Measurements from ENCODE around the gene KCNQ1.
A peak's percentile ranks its signal among the peaks of the same experiment; 100 is the strongest.

Gene KCNQ1

GRCh38 chr11:2551131-2551530, 106.3 kb downstream of the KCNQ1 start:
- peaks cover 4% of the 10 kb centered on the region for H3K4me1 ChIP-seq (ENCODE audit: control insufficient read depth, insufficient read depth, low read depth, low read length)
- H3K23ac ChIP-seq (ENCODE audit: low read length in 2 of 2): no peak overlapping the region
- no peak overlapping the region for H2BK120ac ChIP-seq (ENCODE audit: low read depth, low read length)
- H2AK5ac ChIP-seq (ENCODE audit: low read length, severe bottlenecking): no peak overlapping the region
- H2BK12ac ChIP-seq (ENCODE audit: low read length in 2 of 2): no peak overlapping the region
- 64% methylated on average over 12 of the region's 12 CpGs for WGBS
- H3K27ac ChIP-seq (ENCODE audit: low read length, poor library complexity, severe bottlenecking): no peak overlapping the region
- no peak overlapping the region for H4K8ac ChIP-seq (ENCODE audit: low read length)
- no peaks in the 10 kb centered on the region for H3K36me3 ChIP-seq (ENCODE audit: control insufficient read depth in 1 of 2, insufficient read depth in 2 of 2, low read depth in 1 of 2, low read length in 2 of 2)
- H2AFZ ChIP-seq (ENCODE audit: low read depth, low read length): no peak overlapping the region
- H3K4ac ChIP-seq (ENCODE audit: low read depth in 1 of 2, low read length in 2 of 2): no peak overlapping the region
- no peaks in the 10 kb centered on the region for H3K79me1 ChIP-seq (replicated peaks; ENCODE audit: low read length, poor library complexity, severe bottlenecking)
- no peak overlapping the region for H2BK15ac ChIP-seq (ENCODE audit: low read depth, poor library complexity, severe bottlenecking)
- H3K27me3 ChIP-seq (ENCODE audit: control insufficient read depth in 1 of 2, insufficient read depth in 1 of 2, low read length in 2 of 2): peaks cover 0 to 44% of the 10 kb centered on the region in 2 experiments
- H3K18ac ChIP-seq (ENCODE audit: low read depth in 1 of 2, low read length in 2 of 2): no peak overlapping the region
- no peak overlapping the region for H3K9ac ChIP-seq (ENCODE audit: low read length)
- no peak overlapping the region for H3K4me3 ChIP-seq (ENCODE audit: insufficient read depth in 1 of 2, low read depth in 1 of 2, low read length in 2 of 2)
- no peak overlapping the region for H2BK5ac ChIP-seq (ENCODE audit: low read depth, low read length, poor library complexity, severe bottlenecking)
- H3K4me2 ChIP-seq (ENCODE audit: low read length, poor library complexity, severe bottlenecking): no peak overlapping the region
- H3K14ac ChIP-seq (ENCODE audit: low read length in 2 of 2): no peak overlapping the region
- no peak overlapping the region for H4K91ac ChIP-seq (ENCODE audit: low read length)
- no peaks in the 10 kb centered on the region for H3K9me3 ChIP-seq (ENCODE audit: control insufficient read depth, low read length)
- DNase-seq: peak; percentile 25

DNA sequence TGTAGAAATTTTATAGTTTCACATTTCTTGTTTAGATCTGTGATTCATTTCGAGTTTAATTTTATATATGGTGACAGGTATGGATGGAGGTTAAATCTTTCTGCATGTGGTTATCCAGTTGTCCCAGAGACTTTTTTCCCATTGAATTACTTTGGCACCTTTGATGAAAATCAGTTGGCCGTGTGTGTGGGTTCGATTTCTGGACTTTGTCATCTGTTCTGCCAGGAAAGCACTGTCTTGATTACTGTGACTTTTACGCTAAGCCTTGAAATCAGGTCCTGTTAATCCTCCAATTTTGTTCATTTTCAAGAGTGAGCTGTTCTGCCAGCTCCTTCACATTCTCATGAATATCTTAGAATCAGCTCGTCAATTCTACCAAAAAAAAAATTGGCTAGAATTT, 107.4 kb downstream of the KCNQ1 start:
- Histone ChIP-seq H3K27me3 (ENCODE audit: control insufficient read depth in 1 of 2, insufficient read depth in 1 of 2, low read length in 2 of 2) (peaks cover 0 to 52% of the 10 kb centered on the region in 2 experiments), H2BK5ac (ENCODE audit: low read depth, low read length, poor library complexity, severe bottlenecking) (no peak overlapping the region), H3K9me3 (ENCODE audit: control insufficient read depth, low read length) (no peaks in the 10 kb centered on the region), H3K4me2 (ENCODE audit: low read length, poor library complexity, severe bottlenecking) (no peak overlapping the region), H3K14ac (ENCODE audit: low read length in 2 of 2) (no peak overlapping the region), H3K79me1 (replicated peaks; ENCODE audit: low read length, poor library complexity, severe bottlenecking) (no peaks in the 10 kb centered on the region), H2BK120ac (ENCODE audit: low read depth, low read length) (no peak overlapping the region), H2BK15ac (ENCODE audit: low read depth, poor library complexity, severe bottlenecking) (no peak overlapping the region), H2BK12ac (ENCODE audit: low read length in 2 of 2) (no peak overlapping the region), H2AK5ac (ENCODE audit: low read length, severe bottlenecking) (no peak overlapping the region), H4K8ac (ENCODE audit: low read length) (no peak overlapping the region), H3K4me3 (ENCODE audit: insufficient read depth in 1 of 2, low read depth in 1 of 2, low read length in 2 of 2) (no peak overlapping the region), H3K4me1 (ENCODE audit: control insufficient read depth, insufficient read depth, low read depth, low read length) (peaks cover 4% of the 10 kb centered on the region), H3K36me3 (ENCODE audit: control insufficient read depth in 1 of 2, insufficient read depth in 2 of 2, low read depth in 1 of 2, low read length in 2 of 2) (no peaks in the 10 kb centered on the region), H4K91ac (ENCODE audit: low read length) (no peak overlapping the region), H3K9ac (ENCODE audit: low read length) (no peak overlapping the region), H2AFZ (ENCODE audit: low read depth, low read length) (no peak overlapping the region), H3K23ac (ENCODE audit: low read length in 2 of 2) (no peak overlapping the region), H3K27ac (ENCODE audit: low read length, poor library complexity, severe bottlenecking) (no peak overlapping the region), H3K4ac (ENCODE audit: low read depth in 1 of 2, low read length in 2 of 2) (no peak overlapping the region), H3K18ac (ENCODE audit: low read depth in 1 of 2, low read length in 2 of 2) (no peak overlapping the region)
- no peak for DNase-seq
- WGBS: 73% methylated on average over 5 of the region's 5 CpGs

GRCh38 chr11:2553198-2553597, 108.4 kb downstream of the KCNQ1 start:
- H3K23ac ChIP-seq (ENCODE audit: low read length in 2 of 2): no peak overlapping the region
- WGBS: no CpG with 5 or more reads among the region's 2 CpGs
- H3K9ac ChIP-seq (ENCODE audit: low read length): no peak overlapping the region
- no peak overlapping the region for H3K4me2 ChIP-seq (ENCODE audit: low read length, poor library complexity, severe bottlenecking)
- no peaks in the 10 kb centered on the region for H3K9me3 ChIP-seq (ENCODE audit: control insufficient read depth, low read length)
- H3K27ac ChIP-seq (ENCODE audit: low read length, poor library complexity, severe bottlenecking): no peak overlapping the region
- H3K27me3 ChIP-seq (ENCODE audit: control insufficient read depth in 1 of 2, insufficient read depth in 1 of 2, low read length in 2 of 2): peaks cover 0 to 54% of the 10 kb centered on the region in 2 experiments
- no peak overlapping the region for H2BK12ac ChIP-seq (ENCODE audit: low read length in 2 of 2)
- DNase-seq: no peak
- H3K4me3 ChIP-seq (ENCODE audit: insufficient read depth in 1 of 2, low read depth in 1 of 2, low read length in 2 of 2): no peak overlapping the region
- H2BK5ac ChIP-seq (ENCODE audit: low read depth, low read length, poor library complexity, severe bottlenecking): no peak overlapping the region
- no peaks in the 10 kb centered on the region for H3K36me3 ChIP-seq (ENCODE audit: control insufficient read depth in 1 of 2, insufficient read depth in 2 of 2, low read depth in 1 of 2, low read length in 2 of 2)
- H3K18ac ChIP-seq (ENCODE audit: low read depth in 1 of 2, low read length in 2 of 2): no peak overlapping the region
- no peaks in the 10 kb centered on the region for H3K79me1 ChIP-seq (replicated peaks; ENCODE audit: low read length, poor library complexity, severe bottlenecking)
- H3K4me1 ChIP-seq (ENCODE audit: control insufficient read depth, insufficient read depth, low read depth, low read length): peaks cover 4% of the 10 kb centered on the region
- H2BK120ac ChIP-seq (ENCODE audit: low read depth, low read length): no peak overlapping the region
- no peak overlapping the region for H3K14ac ChIP-seq (ENCODE audit: low read length in 2 of 2)
- no peak overlapping the region for H2BK15ac ChIP-seq (ENCODE audit: low read depth, poor library complexity, severe bottlenecking)
- no peak overlapping the region for H4K91ac ChIP-seq (ENCODE audit: low read length)
- no peak overlapping the region for H2AK5ac ChIP-seq (ENCODE audit: low read length, severe bottlenecking)
- no peak overlapping the region for H3K4ac ChIP-seq (ENCODE audit: low read depth in 1 of 2, low read length in 2 of 2)
- no peak overlapping the region for H2AFZ ChIP-seq (ENCODE audit: low read depth, low read length)
- no peak overlapping the region for H4K8ac ChIP-seq (ENCODE audit: low read length)

- Histone ChIP-seq H3K36me3 (ENCODE audit: control insufficient read depth in 1 of 2, insufficient read depth in 2 of 2, low read depth in 1 of 2, low read length in 2 of 2) (no peaks in the 10 kb centered on the region), H4K91ac (ENCODE audit: low read length) (no peak overlapping the region), H2BK12ac (ENCODE audit: low read length in 2 of 2) (no peak overlapping the region), H3K4me2 (ENCODE audit: low read length, poor library complexity, severe bottlenecking) (no peak overlapping the region), H2AFZ (ENCODE audit: low read depth, low read length) (no peak overlapping the region), H3K4ac (ENCODE audit: low read depth in 1 of 2, low read length in 2 of 2) (no peak overlapping the region), H2AK5ac (ENCODE audit: low read length, severe bottlenecking) (no peak overlapping the region), H3K14ac (ENCODE audit: low read length in 2 of 2) (no peak overlapping the region), H3K4me1 (ENCODE audit: control insufficient read depth, insufficient read depth, low read depth, low read length) (peaks cover 4% of the 10 kb centered on the region), H3K4me3 (ENCODE audit: insufficient read depth in 1 of 2, low read depth in 1 of 2, low read length in 2 of 2) (no peak overlapping the region), H3K27me3 (ENCODE audit: control insufficient read depth in 1 of 2, insufficient read depth in 1 of 2, low read length in 2 of 2) (peaks cover 0 to 49% of the 10 kb centered on the region in 2 experiments), H2BK120ac (ENCODE audit: low read depth, low read length) (no peak overlapping the region), H3K18ac (ENCODE audit: low read depth in 1 of 2, low read length in 2 of 2) (no peak overlapping the region), H3K27ac (ENCODE audit: low read length, poor library complexity, severe bottlenecking) (no peak overlapping the region), H3K9me3 (ENCODE audit: control insufficient read depth, low read length) (no peaks in the 10 kb centered on the region), H2BK15ac (ENCODE audit: low read depth, poor library complexity, severe bottlenecking) (no peak overlapping the region), H4K8ac (ENCODE audit: low read length) (no peak overlapping the region), H3K23ac (ENCODE audit: low read length in 2 of 2) (no peak overlapping the region), H2BK5ac (ENCODE audit: low read depth, low read length, poor library complexity, severe bottlenecking) (no peak overlapping the region), H3K79me1 (replicated peaks; ENCODE audit: low read length, poor library complexity, severe bottlenecking) (no peaks in the 10 kb centered on the region), H3K9ac (ENCODE audit: low read length) (no peak overlapping the region)
- no peak for DNase-seq
- 92% methylated on average over 9 of the region's 9 CpGs for WGBS
Measured at GRCh38 chr11:2553886-2554285, 109.1 kb downstream of the KCNQ1 start.

All from mesenchymal stem cell (in vitro differentiated cells and primary cell).